IPS DF 6.9 (cell line): ENCODE measurements around the gene PGLYRP2.
A peak's percentile ranks its signal among the peaks of the same experiment; 100 is the strongest.

Experiments used
- DNase-seq: peaks from one replicate; pipeline ENCODE4 v3.0.0-alpha.2; 2013; ENCODE audit warnings: low read depth, low spot score
- H3K27ac ChIP-seq: one replicate; pipeline ENCODE4 v1.5.1; 2013; ENCODE audit warnings: low read length, control low read depth
- H3K27me3 ChIP-seq: 2 replicates; pipeline ENCODE4 v1.6.1; 2013; ENCODE audit warnings: mild to moderate bottlenecking, low read length; ENCODE audit not compliant: control insufficient read depth, insufficient read depth
- H3K36me3 ChIP-seq: 2 replicates; pipeline ENCODE4 v1.6.1; 2013; ENCODE audit warnings: low read length; ENCODE audit not compliant: control insufficient read depth, insufficient read depth
- H3K4me1 ChIP-seq: 2 replicates; pipeline ENCODE4 v1.6.1; 2013; ENCODE audit warnings: low read length; ENCODE audit not compliant: control insufficient read depth, insufficient read depth
- H3K4me3 ChIP-seq: 2 replicates; pipeline ENCODE4 v1.5.1; 2013; ENCODE audit warnings: mild to moderate bottlenecking, low read length
- H3K9me3 ChIP-seq: 2 replicates; pipeline ENCODE4 v1.6.1; 2013; ENCODE audit warnings: low read length, inconsistent platforms; ENCODE audit not compliant: control insufficient read depth, insufficient read depth
- WGBS: extraction: QIAGEN DNeasy Blood & Tissue Kit; methylation state at CpG from one replicate; pipeline ENCODE4 v1.1.7; 2013; ENCODE audit warnings: mixed read lengths, missing lambda C conversion rate; ENCODE audit not compliant: insufficient read length, insufficient coverage; 5-methylcytosine and 5-hydroxymethylcytosine counted together

Gene PGLYRP2

GRCh38 chr19:15423130-15423529 lies 56.2 kb downstream of the PGLYRP2 start:
- Histone ChIP-seq H3K4me1 (no peaks in the 10 kb centered on the region), H3K4me3 (no peak overlapping the region), H3K27me3 (no peaks in the 10 kb centered on the region), H3K27ac (no peak overlapping the region), H3K9me3 (no peaks in the 10 kb centered on the region), H3K36me3 (peaks cover 29% of the 10 kb centered on the region)
- WGBS = no CpG with 5 or more reads among the region's 6 CpGs
- DNase-seq = no peak

GRCh38 chr19:15422296-15423075 lies 56.8 kb downstream of the PGLYRP2 start:
- H3K9me3 ChIP-seq = no peaks in the 10 kb centered on the region
- no peak for DNase-seq
- H3K27ac ChIP-seq = no peak overlapping the region
- H3K4me3 ChIP-seq = no peak overlapping the region
- WGBS = no CpG with 5 or more reads among the region's 22 CpGs
- H3K4me1 ChIP-seq = no peaks in the 10 kb centered on the region
- H3K36me3 ChIP-seq = peaks cover 29% of the 10 kb centered on the region
- H3K27me3 ChIP-seq = no peaks in the 10 kb centered on the region

GRCh38 chr19:15421721-15422260 lies 57.5 kb downstream of the PGLYRP2 start:
- Histone ChIP-seq H3K27me3 (no peaks in the 10 kb centered on the region), H3K4me3 (no peak overlapping the region), H3K4me1 (0 out of 2 replicates have a peak, but pooled peaks cover 1% of the 10 kb centered on the region), H3K36me3 (peaks cover 23% of the 10 kb centered on the region), H3K9me3 (no peaks in the 10 kb centered on the region), H3K27ac (no peak overlapping the region)
- WGBS = no CpG with 5 or more reads among the region's 15 CpGs
- no peak for DNase-seq

- Histone ChIP-seq H3K4me1 (0 out of 2 replicates have a peak, but pooled peaks cover 1% of the 10 kb centered on the region), H3K27me3 (no peaks in the 10 kb centered on the region), H3K36me3 (peaks cover 22% of the 10 kb centered on the region), H3K4me3 (no peak overlapping the region), H3K9me3 (no peaks in the 10 kb centered on the region), H3K27ac (no peak overlapping the region)
- no peak for DNase-seq
- no CpG with 5 or more reads among the region's 12 CpGs for WGBS
Observed at GRCh38 chr19:15421136-15421695, 58.1 kb downstream of the PGLYRP2 start.

GRCh38 chr19:15419413-15420025 lies 59.8 kb downstream of the PGLYRP2 start:
- Histone ChIP-seq H3K36me3 (peaks cover 11% of the 10 kb centered on the region), H3K27ac (no peak overlapping the region), H3K27me3 (no peaks in the 10 kb centered on the region), H3K4me1 (0 out of 2 replicates have a peak, but pooled peaks cover 1% of the 10 kb centered on the region), H3K4me3 (0 out of 2 replicates have a peak overlapping the region, but pooled peaks have one; percentile 5), H3K9me3 (no peaks in the 10 kb centered on the region)
- no CpG with 5 or more reads among the region's 16 CpGs for WGBS
- DNase-seq = no peak
